Activated naive CD8-positive, alpha-beta T cell treated with anti-CD3 and anti-CD28 coated beads, Interleukin-2, amount 50 U/mL, for 24 hours (primary cell): ENCODE data around the gene OR2M4.

Experiments
- ATAC-seq: fragments of 150-1000 bp; cut with Tn5 transposase; one replicate; pipeline ENCODE4 v1.10.0; 2021
- DNase-seq: peaks from one replicate; pipeline ENCODE4 v3.0.0; 2021
- H3K27ac Mint-ChIP-seq: one replicate; pipeline ENCODE4 v1.8.0; 2021; ENCODE audit warnings: mild to moderate bottlenecking, mixed read lengths
- H3K27me3 Mint-ChIP-seq: one replicate; pipeline ENCODE4 v1.8.0; 2021; ENCODE audit warnings: mixed read lengths
- H3K36me3 Mint-ChIP-seq: one replicate; pipeline ENCODE4 v1.8.0; 2021; ENCODE audit warnings: low read depth, mixed read lengths
- H3K4me1 Mint-ChIP-seq: one replicate; pipeline ENCODE4 v1.8.0; 2021; ENCODE audit warnings: mixed read lengths
- H3K4me3 Mint-ChIP-seq: one replicate; pipeline ENCODE4 v1.8.0; 2021; ENCODE audit warnings: mild to moderate bottlenecking, moderate library complexity, mixed read lengths
- H3K9me3 Mint-ChIP-seq: one replicate; pipeline ENCODE4 v1.8.0; 2021; ENCODE audit warnings: mixed read lengths

Gene OR2M4

DNA sequence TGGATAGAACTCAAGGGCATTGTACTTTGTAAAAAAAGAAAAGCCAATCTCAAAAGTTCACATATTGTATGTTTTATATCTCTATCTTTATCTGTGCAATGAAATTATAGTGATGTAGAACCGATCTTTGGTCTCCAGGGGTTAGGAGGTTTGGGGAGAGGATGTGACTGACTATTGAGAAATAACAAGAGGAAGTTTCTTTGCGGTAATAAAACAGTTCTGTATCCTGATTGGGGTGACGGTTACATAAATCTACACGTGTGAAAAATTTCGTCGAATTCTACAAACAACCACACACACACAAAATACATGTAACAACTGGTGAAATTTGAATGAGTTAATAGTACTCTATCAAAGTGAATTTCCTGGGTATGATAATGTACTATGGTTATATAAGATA, 57.2 kb downstream of the OR2M4 start:
- no peaks in the 10 kb centered on the region for H3K36me3 Mint-ChIP-seq
- no peak overlapping the region for H3K4me3 Mint-ChIP-seq
- no peaks in the 10 kb centered on the region for H3K4me1 Mint-ChIP-seq
- no peak for ATAC-seq
- H3K9me3 Mint-ChIP-seq, result no peaks in the 10 kb centered on the region
- no peaks in the 10 kb centered on the region for H3K27me3 Mint-ChIP-seq
- DNase-seq, result no peak
- H3K27ac Mint-ChIP-seq, result no peak overlapping the region
